SK-N-SH (cell line): ENCODE results near the gene TMEM98.

ENCODE experiments used
- JUND ChIP-seq: IDR thresholded peaks from 2 replicates; pipeline ENCODE4 v1.4.0; 2012
- NRF1 ChIP-seq: IDR thresholded peaks from 2 replicates; pipeline ENCODE4 v1.6.1; 2012; ENCODE audit warnings: low read depth, mild to moderate bottlenecking, low read length
- SMC3 ChIP-seq: IDR thresholded peaks from 2 replicates; pipeline ENCODE4 v1.6.1; 2012; ENCODE audit warnings: low read depth, low read length, improper control_type of control experiment
- YY1 ChIP-seq: IDR thresholded peaks from 2 replicates; pipeline ENCODE4 v1.4.0; 2012; ENCODE audit warnings: low read depth, mild to moderate bottlenecking
- TF ChIP-seq, protein P1 (sequence below): fragments of 200-600 bp; sonication (generic); IDR thresholded peaks from 2 replicates; pipeline ENCODE4 v1.6.1; 2017; ENCODE audit warnings: antibody characterized with exemption, mild to moderate bottlenecking, moderate library complexity
- TF ChIP-seq, protein P2 (sequence below): IDR thresholded peaks from 2 replicates; pipeline ENCODE4 v1.4.0; 2012; ENCODE audit warnings: low read depth, borderline replicate concordance

DNA sequence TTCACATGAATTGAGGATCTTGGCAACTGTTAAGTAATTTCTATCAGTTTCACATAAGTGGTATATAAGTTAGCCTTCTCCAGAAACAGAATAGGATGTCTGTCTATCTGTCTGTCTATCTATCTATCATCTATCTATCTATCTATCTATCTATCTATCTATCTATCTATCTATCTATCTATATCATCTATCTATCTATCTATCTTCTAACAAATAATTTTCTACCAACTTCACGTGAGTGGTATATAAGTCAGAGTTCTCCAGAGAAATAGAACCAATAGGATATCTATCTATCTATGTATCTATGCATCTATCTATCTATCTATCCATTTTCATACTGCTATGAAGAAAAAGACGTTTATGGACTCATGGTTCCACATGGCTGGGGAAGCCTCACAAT lies 52.3 kb downstream of the TMEM98 start:
- TF ChIP-seq, protein P1, sequence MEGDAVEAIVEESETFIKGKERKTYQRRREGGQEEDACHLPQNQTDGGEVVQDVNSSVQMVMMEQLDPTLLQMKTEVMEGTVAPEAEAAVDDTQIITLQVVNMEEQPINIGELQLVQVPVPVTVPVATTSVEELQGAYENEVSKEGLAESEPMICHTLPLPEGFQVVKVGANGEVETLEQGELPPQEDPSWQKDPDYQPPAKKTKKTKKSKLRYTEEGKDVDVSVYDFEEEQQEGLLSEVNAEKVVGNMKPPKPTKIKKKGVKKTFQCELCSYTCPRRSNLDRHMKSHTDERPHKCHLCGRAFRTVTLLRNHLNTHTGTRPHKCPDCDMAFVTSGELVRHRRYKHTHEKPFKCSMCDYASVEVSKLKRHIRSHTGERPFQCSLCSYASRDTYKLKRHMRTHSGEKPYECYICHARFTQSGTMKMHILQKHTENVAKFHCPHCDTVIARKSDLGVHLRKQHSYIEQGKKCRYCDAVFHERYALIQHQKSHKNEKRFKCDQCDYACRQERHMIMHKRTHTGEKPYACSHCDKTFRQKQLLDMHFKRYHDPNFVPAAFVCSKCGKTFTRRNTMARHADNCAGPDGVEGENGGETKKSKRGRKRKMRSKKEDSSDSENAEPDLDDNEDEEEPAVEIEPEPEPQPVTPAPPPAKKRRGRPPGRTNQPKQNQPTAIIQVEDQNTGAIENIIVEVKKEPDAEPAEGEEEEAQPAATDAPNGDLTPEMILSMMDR, result no peak
- no peak for TF ChIP-seq SMC3
- TF ChIP-seq, protein P2, sequence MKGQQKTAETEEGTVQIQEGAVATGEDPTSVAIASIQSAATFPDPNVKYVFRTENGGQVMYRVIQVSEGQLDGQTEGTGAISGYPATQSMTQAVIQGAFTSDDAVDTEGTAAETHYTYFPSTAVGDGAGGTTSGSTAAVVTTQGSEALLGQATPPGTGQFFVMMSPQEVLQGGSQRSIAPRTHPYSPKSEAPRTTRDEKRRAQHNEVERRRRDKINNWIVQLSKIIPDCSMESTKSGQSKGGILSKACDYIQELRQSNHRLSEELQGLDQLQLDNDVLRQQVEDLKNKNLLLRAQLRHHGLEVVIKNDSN, result no peak
- no peak for TF ChIP-seq JUND
- TF ChIP-seq NRF1, result no peak
- no peak for TF ChIP-seq YY1
